OCI-LY3 (cell line): Measurements from ENCODE around the gene NCKAP5.

Experiments used
- H2AFZ ChIP-seq: fragments of 200-600, 300-600 bp; shearing (Covaris generic); 2 replicates; pipeline ENCODE4 v1.6.0; 2014; ENCODE audit warnings: antibody characterized with exemption, low read depth, low read length
- H3K27ac ChIP-seq: fragments of 200-600, 300-600 bp; sonication (generic); 2 replicates; pipeline ENCODE4 v1.5.1; 2014; ENCODE audit warnings: mild to moderate bottlenecking, low read length, moderate library complexity, mixed read lengths
- H3K27me3 ChIP-seq: fragments of 200-600, 300-600 bp; sonication (generic); 2 replicates; pipeline ENCODE4 v1.6.1; 2014; ENCODE audit warnings: low read depth, low read length, mixed read lengths
- H3K36me3 ChIP-seq: fragments of 200-600, 300-600 bp; sonication (generic); replicated peaks from 2 replicates; pipeline ENCODE3; 2014; ENCODE audit warnings: low read depth, low read length, mixed read lengths
- H3K4me1 ChIP-seq: fragments of 300-600, 200-600 bp; sonication (generic); 2 replicates; pipeline ENCODE4 v1.6.1; 2014; ENCODE audit warnings: low read length, mixed read lengths
- H3K4me2 ChIP-seq: fragments of 200-600, 300-600 bp; sonication (generic); 2 replicates; pipeline ENCODE4 v1.6.1; 2014; ENCODE audit warnings: low read length, mixed read lengths
- H3K4me3 ChIP-seq: fragments of 300-600, 200-600 bp; sonication (generic); 2 replicates; pipeline ENCODE4 v1.5.1; 2014; ENCODE audit warnings: antibody characterized with exemption, mild to moderate bottlenecking, low read length, moderate library complexity
- H3K79me2 ChIP-seq: fragments of 300-600, 200-600 bp; shearing (Covaris generic); 2 replicates; pipeline ENCODE4 v1.6.1; 2014; ENCODE audit warnings: mild to moderate bottlenecking, low read length, mixed read lengths
- H3K9ac ChIP-seq: fragments of 300-600, 200-600 bp; shearing (Covaris generic); 2 replicates; pipeline ENCODE4 v1.6.0; 2014; ENCODE audit warnings: mild to moderate bottlenecking, low read length, moderate library complexity
- H3K9me3 ChIP-seq: fragments of 200-600, 300-600 bp; shearing (Covaris generic); 2 replicates; pipeline ENCODE4 v1.6.1; 2014; ENCODE audit warnings: low read length, mixed read lengths; ENCODE audit not compliant: insufficient read depth
- H4K20me1 ChIP-seq: fragments of 200-600, 300-600 bp; sonication (generic); 2 replicates; pipeline ENCODE4 v1.6.1; 2016; ENCODE audit warnings: low read length, mixed read lengths; ENCODE audit not compliant: insufficient read depth
- CTCF ChIP-seq: fragments of 200-600, 300-600 bp; sonication (generic); IDR thresholded peaks from 2 replicates; pipeline ENCODE4 v1.5.1; 2014; ENCODE audit warnings: antibody characterized with exemption, low read length, low read depth
- EZH2phosphoT487 ChIP-seq: fragments of 200-600 bp; shearing (Covaris generic); IDR thresholded peaks from 2 replicates; pipeline ENCODE4 v1.6.1; 2018; ENCODE audit warnings: antibody characterized with exemption, mixed run types, low read depth

Gene NCKAP5

GRCh38 chr2:133576714-133577113 lies 8.5 kb upstream of the NCKAP5 start:
- Histone ChIP-seq H3K4me2 (no peak overlapping the region), H3K4me1 (no peaks in the 10 kb centered on the region)

GRCh38 chr2:133574620-133575019 lies 6.4 kb upstream of the NCKAP5 start:
- Histone ChIP-seq H3K36me3 (no peaks in the 10 kb centered on the region), H3K4me2 (no peak overlapping the region), H3K4me3 (no peak overlapping the region), H3K4me1 (no peaks in the 10 kb centered on the region), H3K9ac (no peak overlapping the region), H3K27me3 (no peaks in the 10 kb centered on the region), H3K9me3 (no peaks in the 10 kb centered on the region), H2AFZ (no peak overlapping the region), H3K79me2 (no peaks in the 10 kb centered on the region), H3K27ac (no peak overlapping the region), H4K20me1 (no peaks in the 10 kb centered on the region)
- TF ChIP-seq EZH2phosphoT487: no peak
- TF ChIP-seq CTCF: no peak

More at GRCh38 chr2:133576714-133577113, 8.5 kb upstream of the NCKAP5 start:
- Histone ChIP-seq H3K79me2 (no peaks in the 10 kb centered on the region), H3K9me3 (no peaks in the 10 kb centered on the region), H3K27me3 (no peaks in the 10 kb centered on the region), H3K36me3 (no peaks in the 10 kb centered on the region), H3K27ac (no peak overlapping the region), H4K20me1 (no peaks in the 10 kb centered on the region), H2AFZ (no peak overlapping the region), H3K9ac (no peak overlapping the region), H3K4me3 (no peak overlapping the region)
- TF ChIP-seq EZH2phosphoT487 (no peak), CTCF (no peak)

- no peak overlapping the region for H2AFZ ChIP-seq
- H3K4me2 ChIP-seq: no peak overlapping the region
- H4K20me1 ChIP-seq: no peaks in the 10 kb centered on the region
- H3K9me3 ChIP-seq: no peaks in the 10 kb centered on the region
- no peaks in the 10 kb centered on the region for H3K36me3 ChIP-seq
- no peaks in the 10 kb centered on the region for H3K27me3 ChIP-seq
- no peaks in the 10 kb centered on the region for H3K4me1 ChIP-seq
- no peak overlapping the region for H3K27ac ChIP-seq
- no peak overlapping the region for H3K4me3 ChIP-seq
- no peak overlapping the region for H3K9ac ChIP-seq
- TF ChIP-seq EZH2phosphoT487: no peak
- TF ChIP-seq CTCF: no peak
- H3K79me2 ChIP-seq: no peaks in the 10 kb centered on the region
These were observed 5.9 kb upstream of the NCKAP5 start for GRCh38 chr2:133574186-133574585.

GRCh38 chr2:133573491-133574162 lies 5.4 kb upstream of the NCKAP5 start:
- Histone ChIP-seq H3K9ac (no peak overlapping the region), H2AFZ (no peak overlapping the region), H3K9me3 (no peaks in the 10 kb centered on the region), H3K27ac (no peak overlapping the region), H3K4me2 (no peak overlapping the region), H3K4me3 (no peak overlapping the region), H3K27me3 (no peaks in the 10 kb centered on the region), H4K20me1 (no peaks in the 10 kb centered on the region), H3K4me1 (no peaks in the 10 kb centered on the region), H3K79me2 (no peaks in the 10 kb centered on the region), H3K36me3 (no peaks in the 10 kb centered on the region)
- TF ChIP-seq EZH2phosphoT487 (no peak), CTCF (no peak)
